ENCODE data around the gene SP1.

DNA sequence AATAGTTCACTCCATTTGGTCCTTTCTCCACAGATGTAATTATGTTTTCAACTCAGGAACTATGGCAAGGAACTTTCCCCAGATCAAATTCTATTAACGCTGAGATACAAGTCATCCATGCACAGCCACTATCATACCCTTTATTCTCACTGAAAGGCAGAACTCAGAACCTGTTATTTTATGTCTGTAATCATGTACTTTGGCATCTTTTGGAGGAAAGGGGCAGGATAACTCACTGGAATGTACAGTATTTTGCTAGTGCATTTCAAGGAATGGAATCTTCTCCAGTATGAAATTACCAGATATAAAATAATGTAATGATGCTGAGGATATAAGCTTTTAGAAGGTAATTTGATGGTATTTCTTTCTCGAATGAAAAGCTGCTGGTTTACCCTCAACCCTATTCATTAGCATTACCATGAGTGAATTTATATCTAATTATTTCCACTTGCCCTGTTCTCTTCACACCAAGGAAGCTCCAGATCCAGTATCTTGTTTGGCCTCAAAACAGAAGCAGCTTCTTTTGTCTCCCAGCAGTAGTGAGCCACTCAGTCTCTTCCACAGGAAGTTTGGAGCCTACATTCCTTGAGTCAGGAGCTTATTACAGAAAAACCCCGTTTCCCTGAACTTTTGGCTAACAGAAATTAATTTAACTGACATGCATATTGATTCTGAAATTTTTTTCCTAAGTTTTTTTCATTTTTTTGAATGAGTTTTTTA lies 33.7 kb downstream of the SP1 start:
- TF ChIP-seq, protein P1, sequence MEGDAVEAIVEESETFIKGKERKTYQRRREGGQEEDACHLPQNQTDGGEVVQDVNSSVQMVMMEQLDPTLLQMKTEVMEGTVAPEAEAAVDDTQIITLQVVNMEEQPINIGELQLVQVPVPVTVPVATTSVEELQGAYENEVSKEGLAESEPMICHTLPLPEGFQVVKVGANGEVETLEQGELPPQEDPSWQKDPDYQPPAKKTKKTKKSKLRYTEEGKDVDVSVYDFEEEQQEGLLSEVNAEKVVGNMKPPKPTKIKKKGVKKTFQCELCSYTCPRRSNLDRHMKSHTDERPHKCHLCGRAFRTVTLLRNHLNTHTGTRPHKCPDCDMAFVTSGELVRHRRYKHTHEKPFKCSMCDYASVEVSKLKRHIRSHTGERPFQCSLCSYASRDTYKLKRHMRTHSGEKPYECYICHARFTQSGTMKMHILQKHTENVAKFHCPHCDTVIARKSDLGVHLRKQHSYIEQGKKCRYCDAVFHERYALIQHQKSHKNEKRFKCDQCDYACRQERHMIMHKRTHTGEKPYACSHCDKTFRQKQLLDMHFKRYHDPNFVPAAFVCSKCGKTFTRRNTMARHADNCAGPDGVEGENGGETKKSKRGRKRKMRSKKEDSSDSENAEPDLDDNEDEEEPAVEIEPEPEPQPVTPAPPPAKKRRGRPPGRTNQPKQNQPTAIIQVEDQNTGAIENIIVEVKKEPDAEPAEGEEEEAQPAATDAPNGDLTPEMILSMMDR (IDR thresholded peaks at IDR 0.05; ENCODE audit: low read length) = no peak
- no peak for TF ChIP-seq EZH2 (IDR thresholded peaks at IDR 0.05; ENCODE audit: borderline replicate concordance, low read length)
